NCI-H82 treated with DMSO at 0.1 percent for 48 hours (cell line): ENCODE data around the gene PPP1R26.
"Not testable (repeated sequence)": the region's sequence is repeated elsewhere in the genome, so short reads cannot be mapped to it uniquely, and the experiment has no call there.

Source experiments
- DNase-seq: peaks from one replicate; lab custom pipeline; 2025; ENCODE audit not compliant: unreplicated experiment; lab: John Stamatoyannopoulos, UW

Gene PPP1R26

GRCh38 chr9:135519179-135519971 lies 39.8 kb downstream of the PPP1R26 start:
- DNase-seq = no peak

- DNase-seq = no peak
These were observed 41.5 kb downstream of the PPP1R26 start, which contains the start of gene LCN1 for GRCh38 chr9:135520916-135521607. Gene LCN1, plus strand, starts transcription at chr9:135521440. Its CDS starts 58 bp downstream, at chr9:135521498.

- DNase-seq = no peak
These were observed 42.1 kb downstream of the PPP1R26 start for GRCh38 chr9:135521608-135522095.

GRCh38 chr9:135522137-135522877 lies 42.7 kb downstream of the PPP1R26 start:
- no peak for DNase-seq

- no peak for DNase-seq
These were observed 43.3 kb downstream of the PPP1R26 start for GRCh38 chr9:135522931-135523330.

GRCh38 chr9:135523521-135524129 lies 44.0 kb downstream of the PPP1R26 start:
- no peak for DNase-seq

- DNase-seq = no peak
These were observed 44.7 kb downstream of the PPP1R26 start for GRCh38 chr9:135524130-135524861.

- DNase-seq = no peak
These were observed 45.9 kb downstream of the PPP1R26 start for GRCh38 chr9:135525241-135526088.

- no peak for DNase-seq
These were observed 46.6 kb downstream of the PPP1R26 start for GRCh38 chr9:135526089-135526729.

GRCh38 chr9:135526730-135527571 lies 47.4 kb downstream of the PPP1R26 start:
- no peak for DNase-seq

GRCh38 chr9:135528842-135529435 lies 49.4 kb downstream of the PPP1R26 start:
- not testable (repeated sequence) for DNase-seq

- no peak for DNase-seq
These were observed 50.6 kb downstream of the PPP1R26 start for GRCh38 chr9:135530146-135530545.

GRCh38 chr9:135531096-135531495 lies 51.5 kb downstream of the PPP1R26 start:
- DNase-seq = no peak

- DNase-seq = no peak
These were observed 53.5 kb downstream of the PPP1R26 start for GRCh38 chr9:135533113-135533512.

GRCh38 chr9:135533674-135534073 lies 54.1 kb downstream of the PPP1R26 start:
- no peak for DNase-seq

- DNase-seq = not testable (repeated sequence)
These were observed 54.7 kb downstream of the PPP1R26 start for GRCh38 chr9:135534192-135534711.

GRCh38 chr9:135534826-135535225 lies 55.2 kb downstream of the PPP1R26 start:
- DNase-seq = not testable (repeated sequence)
